Gastrocnemius medialis (tissue), 4 donors: Measurements from ENCODE around the gene PHLDB2. TPM values are rescaled to one million over a fixed set of nuclear protein-coding genes. Genes with fewer than 3 reads are reported as not detected.

Source experiments
- ATAC-seq, 2 donors: fragments of 150-250 bp; one replicate each; pipeline ENCODE4 v1.9.1; 2016
- DNase-seq, 2 donors: peaks; one replicate each; pipeline ENCODE4 v3.0.0-alpha.2; 2019
- H3K27ac ChIP-seq, 4 donors: fragments of 200-600 bp; sonication (generic); 1 replicate in 1 of 4; 2 replicates in 3 of 4; pipeline ENCODE4 v1.5.1; 2016 to 2018; ENCODE audit warnings: mild to moderate bottlenecking in 2 of 4, moderate library complexity in 1 of 4
- H3K27me3 ChIP-seq, 3 donors: fragments of 200-600 bp; sonication (generic) in 2 of 3; 1 replicate in 1 of 3; 2 replicates in 2 of 3; pipeline versions ENCODE4 v1.5.1 to v1.6.0; 2016 to 2019; ENCODE audit warnings: mild to moderate bottlenecking in 1 of 3, moderate library complexity in 1 of 3
- H3K36me3 ChIP-seq, 2 donors: fragments of 200-600 bp; sonication (generic) in 1 of 2; one replicate each; pipeline ENCODE4 v1.5.1; 2017 to 2018
- H3K4me1 ChIP-seq, 2 donors: fragments of 200-600 bp; sonication (generic) in 1 of 2; one replicate each; pipeline ENCODE4 v1.5.1; 2016 to 2017; ENCODE audit warnings: mild to moderate bottlenecking in 2 of 2
- H3K4me3 ChIP-seq, 4 donors: fragments of 200-600 bp; sonication (generic) in 3 of 4; 1 replicate in 1 of 4; 2 replicates in 3 of 4; pipeline ENCODE4 v1.5.1; 2016 to 2019; ENCODE audit warnings: mild to moderate bottlenecking in 2 of 4
- H3K9me3 ChIP-seq, 3 donors: fragments of 200-600 bp; sonication (generic) in 2 of 3; 1 replicate in 1 of 3; 2 replicates in 2 of 3; pipeline ENCODE4 v1.5.1; 2016 to 2019
- POLR2A ChIP-seq, 2 donors: fragments of 450-650 bp; IDR thresholded peaks; one replicate each; pipeline ENCODE4 v1.6.1; 2017; ENCODE audit warnings: antibody characterized with exemption in 2 of 2, mild to moderate bottlenecking in 2 of 2, moderate library complexity in 2 of 2
- in situ Hi-C, 4 donors: fragments of 200-750 bp; cut with MboI; loops; one replicate each; pipeline versions ENCODE4 v1.15.0 to v1.8.0; 2017; ENCODE audit warnings: low sequenced_read_pairs in 4 of 4
- intact Hi-C: fragments of 100-400 bp; cut with DNase I; formaldehyde crosslinking; loops from one replicate; pipeline ENCODE4 v1.15.1; 2023; ENCODE audit warnings: low total_unique reads
- total RNA-seq, 4 donors: library from RNA; depleted of rRNA; stranded (reverse); fragments of >200 nt; gene quantifications; one replicate each; pipeline versions ENCODE4 v1.1.0 to v1.2.3, GENCODE V29; 2016
- TF ChIP-seq, protein P1 (sequence below), 5 experiments: fragments of 450-650 bp in 3 of 5; fragments of 200-600 bp in 2 of 5; sonication (generic) in 2 of 5; IDR thresholded peaks in 4 of 5; conservative IDR thresholded peaks in 1 of 5; 1 replicate in 4 of 5; 2 replicates in 1 of 5; pipeline ENCODE4 v1.5.1; 2016 to 2019; ENCODE audit warnings: antibody characterized with exemption in 5 of 5, mild to moderate bottlenecking in 3 of 5, moderate library complexity in 3 of 5

Gene PHLDB2
- total RNA-seq, 4 donors from 2014 or later: 3.0 to 7.2 (median 4.0) TPM

DNA sequence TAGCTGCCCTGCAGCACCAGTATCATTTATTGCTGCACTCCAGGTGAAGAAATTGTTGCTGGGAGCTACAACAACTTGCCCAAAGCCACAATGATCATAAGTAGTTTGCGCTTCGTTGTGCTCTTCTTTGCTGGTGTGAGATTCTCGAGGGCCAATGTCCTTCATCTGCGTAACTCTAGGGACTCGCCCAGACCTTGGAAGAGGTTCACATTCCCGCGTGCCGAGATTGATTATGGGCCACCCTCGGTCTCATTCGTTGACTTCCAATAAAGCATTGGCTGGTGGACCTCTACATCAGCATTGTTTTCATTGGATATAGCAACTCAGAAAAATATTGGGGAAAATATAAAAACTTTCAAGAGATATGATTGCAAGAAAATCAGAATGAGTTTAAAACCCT lies 423 bp upstream of the PHLDB2 start:
- Histone ChIP-seq H3K4me3 (peak overlapping the region; percentile 57 to 73 (median 66)), H3K27me3 (peaks cover 23 to 46% (median 39%) of the 10 kb centered on the region in 3 donors), H3K9me3 (no peaks in the 10 kb centered on the region), H3K4me1 (peaks cover 0 to 7% of the 10 kb centered on the region in 2 donors), H3K36me3 (no peaks in the 10 kb centered on the region), H3K27ac (peak overlapping the region; percentile 77 to 86 (median 81))
- no peak for TF ChIP-seq POLR2A (IDR thresholded peaks at IDR 0.05)
- TF ChIP-seq, protein P1, sequence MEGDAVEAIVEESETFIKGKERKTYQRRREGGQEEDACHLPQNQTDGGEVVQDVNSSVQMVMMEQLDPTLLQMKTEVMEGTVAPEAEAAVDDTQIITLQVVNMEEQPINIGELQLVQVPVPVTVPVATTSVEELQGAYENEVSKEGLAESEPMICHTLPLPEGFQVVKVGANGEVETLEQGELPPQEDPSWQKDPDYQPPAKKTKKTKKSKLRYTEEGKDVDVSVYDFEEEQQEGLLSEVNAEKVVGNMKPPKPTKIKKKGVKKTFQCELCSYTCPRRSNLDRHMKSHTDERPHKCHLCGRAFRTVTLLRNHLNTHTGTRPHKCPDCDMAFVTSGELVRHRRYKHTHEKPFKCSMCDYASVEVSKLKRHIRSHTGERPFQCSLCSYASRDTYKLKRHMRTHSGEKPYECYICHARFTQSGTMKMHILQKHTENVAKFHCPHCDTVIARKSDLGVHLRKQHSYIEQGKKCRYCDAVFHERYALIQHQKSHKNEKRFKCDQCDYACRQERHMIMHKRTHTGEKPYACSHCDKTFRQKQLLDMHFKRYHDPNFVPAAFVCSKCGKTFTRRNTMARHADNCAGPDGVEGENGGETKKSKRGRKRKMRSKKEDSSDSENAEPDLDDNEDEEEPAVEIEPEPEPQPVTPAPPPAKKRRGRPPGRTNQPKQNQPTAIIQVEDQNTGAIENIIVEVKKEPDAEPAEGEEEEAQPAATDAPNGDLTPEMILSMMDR (IDR thresholded peaks at IDR 0.05 in 4 of 5, conservative IDR thresholded peaks at IDR 0.05 in 1 of 5): no peak
- in situ Hi-C loops: loop anchor here in 1 of 4 donors (10.0 kb wide), 1 partner anchor 144 kb away; no protein-coding TSS in a partner anchor
- ATAC-seq: no peak
- intact Hi-C loops: no loop called here
- no peak for DNase-seq

DNA sequence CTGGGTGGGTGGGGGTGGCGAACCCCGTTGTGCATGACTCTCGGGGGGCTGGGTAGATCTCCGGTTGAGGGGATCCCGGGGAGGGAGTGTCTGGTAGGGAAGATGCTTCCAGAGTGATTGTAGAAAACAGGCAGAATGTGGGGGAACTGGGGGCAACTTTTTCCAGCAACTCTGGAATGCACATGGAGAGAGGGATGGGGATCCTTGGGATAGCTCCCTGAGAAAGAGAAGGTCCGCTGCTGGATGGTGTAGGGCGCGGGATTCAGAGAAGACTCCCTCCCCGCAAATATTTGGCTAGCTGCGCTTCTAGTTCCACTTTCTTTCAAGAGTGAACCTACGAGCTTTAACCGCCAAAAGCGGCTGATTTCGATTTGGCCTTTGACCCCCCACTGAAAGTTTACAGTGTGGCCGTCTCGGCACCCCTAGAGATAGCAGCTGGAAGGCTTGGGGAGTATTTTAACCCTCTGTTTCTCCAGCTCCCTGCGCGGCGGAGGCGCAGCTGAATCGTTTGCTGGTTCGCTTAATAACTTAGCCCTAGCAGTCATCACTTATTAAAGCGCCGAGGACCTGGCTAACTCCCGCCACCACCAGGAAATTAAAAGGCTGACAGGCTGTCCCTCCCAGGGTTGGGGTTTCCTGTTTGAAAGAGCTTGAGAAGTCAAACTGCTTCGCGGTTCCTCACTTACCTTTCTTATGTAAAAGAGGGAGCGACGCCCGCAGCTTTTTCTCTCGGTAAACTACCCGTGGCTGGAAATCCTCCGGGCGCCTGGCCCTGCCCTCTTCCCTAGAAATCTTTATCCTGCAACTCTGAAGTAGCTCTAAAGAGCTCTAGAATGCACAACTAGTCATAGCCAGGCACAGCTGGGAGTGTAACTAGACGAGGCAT lies 1.2 kb downstream of the PHLDB2 start:
- Histone ChIP-seq H3K4me1 (peaks cover 0 to 23% of the 10 kb centered on the region in 2 donors), H3K27me3 (peaks cover 25 to 46% (median 39%) of the 10 kb centered on the region in 3 donors), H3K27ac (peak overlapping the region; percentile 77 to 86 (median 81)), H3K36me3 (no peaks in the 10 kb centered on the region), H3K4me3 (peak overlapping the region; percentile 57 to 73 (median 66)), H3K9me3 (no peaks in the 10 kb centered on the region)
- TF ChIP-seq POLR2A (IDR thresholded peaks at IDR 0.05): peak; percentile 37 to 61
- TF ChIP-seq, protein P1 (IDR thresholded peaks at IDR 0.05 in 4 of 5, conservative IDR thresholded peaks at IDR 0.05 in 1 of 5): peak in 4 of 5 experiments; percentile 27 to 53 (median 48)
- peak; percentile 80 to 82 for ATAC-seq
- intact Hi-C loops (loop anchor here (1.0 to 5.0 kb wide), 4 partner anchors 42 to 143 kb away; no protein-coding TSS in a partner anchor), in situ Hi-C loops (loop anchor here in 2 of 4 donors (10.0 kb wide), 2 partner anchors 115 to 145 kb away; partner anchors contain the start of gene ABHD10 (in 1 of the 2))
- peak; percentile 53 to 55 for DNase-seq

DNA sequence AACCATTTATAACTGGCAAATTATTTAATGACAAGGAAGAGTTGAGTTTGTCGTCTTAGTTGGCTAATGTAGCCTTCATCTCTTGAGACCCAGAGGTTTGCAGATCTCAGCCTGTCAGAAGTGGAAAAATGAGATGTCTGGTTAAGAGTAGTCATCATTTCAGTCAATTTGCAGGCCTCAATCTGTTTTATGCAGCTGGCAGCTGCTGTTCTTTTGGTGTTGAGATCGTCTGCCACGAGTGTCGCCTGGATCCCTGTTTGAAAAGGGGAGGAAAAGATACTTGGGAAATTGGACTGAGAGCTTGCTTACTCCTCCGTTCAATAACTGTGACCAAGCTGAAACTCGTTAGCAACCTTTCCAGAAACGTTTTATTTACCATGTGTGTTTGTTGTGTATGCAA lies 2.3 kb downstream of the PHLDB2 start:
- H3K4me1 ChIP-seq: peaks cover 0 to 28% of the 10 kb centered on the region in 2 donors
- DNase-seq: peak in 1 of 2 donors; percentile 4
- ATAC-seq: no peak
- in situ Hi-C loops: loop anchor here in 1 of 4 donors (10.0 kb wide), 1 partner anchor 113 kb away; the partner anchor contains the start of gene ABHD10
- peaks cover 25 to 42% (median 39%) of the 10 kb centered on the region in 3 donors for H3K27me3 ChIP-seq
- no peaks in the 10 kb centered on the region for H3K9me3 ChIP-seq
- H3K27ac ChIP-seq: peak overlapping the region; percentile 77 to 86 (median 81)
- TF ChIP-seq POLR2A (IDR thresholded peaks at IDR 0.05): no peak
- TF ChIP-seq, protein P1 (IDR thresholded peaks at IDR 0.05 in 4 of 5, conservative IDR thresholded peaks at IDR 0.05 in 1 of 5): no peak
- H3K36me3 ChIP-seq: no peaks in the 10 kb centered on the region
- H3K4me3 ChIP-seq: peak overlapping the region in 3 of 4 donors; percentile 62 to 73 (median 69)
- intact Hi-C loops: loop anchor here (1.0 to 5.0 kb wide), 4 partner anchors 41 to 140 kb away; no protein-coding TSS in a partner anchor

GRCh38 chr3:111862415-111862814 lies 3.4 kb downstream of the PHLDB2 start:
- ATAC-seq: no peak
- Histone ChIP-seq H3K27ac (peak overlapping the region; percentile 77 to 86 (median 81)), H3K27me3 (peaks cover 25 to 39% (median 38%) of the 10 kb centered on the region in 3 donors), H3K4me1 (peaks cover 0 to 28% of the 10 kb centered on the region in 2 donors), H3K9me3 (no peaks in the 10 kb centered on the region), H3K36me3 (no peaks in the 10 kb centered on the region), H3K4me3 (no peak overlapping the region)
- DNase-seq: no peak
- intact Hi-C loops: loop anchor here (5.0 kb wide), 3 partner anchors 40 to 125 kb away; no protein-coding TSS in a partner anchor
- TF ChIP-seq, protein P1 (IDR thresholded peaks at IDR 0.05 in 4 of 5, conservative IDR thresholded peaks at IDR 0.05 in 1 of 5): no peak
- TF ChIP-seq POLR2A (IDR thresholded peaks at IDR 0.05): no peak
- in situ Hi-C loops: loop anchor here in 1 of 4 donors (10.0 kb wide), 1 partner anchor 112 kb away; the partner anchor contains the start of gene ABHD10
